ENCODE measurements around the gene SMAP1.

DNA sequence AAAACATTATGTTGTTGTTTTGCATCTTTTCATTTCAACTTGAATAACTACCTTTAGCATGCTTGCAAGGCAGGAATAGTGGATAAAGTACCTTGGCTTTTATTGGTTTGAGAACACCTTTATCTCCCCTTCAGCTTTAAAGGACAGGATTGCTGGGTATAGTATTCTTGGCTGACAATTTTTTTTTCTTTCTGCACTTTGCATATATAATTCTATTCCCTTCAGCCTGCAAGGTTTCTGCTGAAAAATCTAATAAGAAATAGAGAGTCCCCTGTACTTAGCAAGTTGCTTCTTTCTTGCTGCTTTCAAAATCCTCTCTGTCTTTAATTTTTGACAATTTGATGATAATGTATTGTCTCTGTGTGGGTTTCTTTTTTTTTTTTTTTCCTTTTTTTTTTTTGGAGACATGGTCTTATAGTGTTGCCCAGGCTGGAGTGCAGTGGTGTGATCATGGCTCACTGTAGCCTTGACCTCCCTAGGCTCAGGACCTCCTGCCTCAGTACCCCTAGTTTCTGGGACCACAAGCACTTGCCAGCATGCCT lies 47.1 kb downstream of the SMAP1 start:
- TF ChIP-seq EZH2 (IDR thresholded peaks at IDR 0.05; ENCODE audit: low read depth, unreplicated experiment) (no peak), POLR2AphosphoS5 (IDR thresholded peaks at IDR 0.05; ENCODE audit: low read depth) (no peak), JUNB (IDR thresholded peaks at IDR 0.05; ENCODE audit: unreplicated experiment) (no peak), STAT1 (IDR thresholded peaks at IDR 0.05; ENCODE audit: unreplicated experiment) (no peak)
- TF ChIP-seq, protein P1, sequence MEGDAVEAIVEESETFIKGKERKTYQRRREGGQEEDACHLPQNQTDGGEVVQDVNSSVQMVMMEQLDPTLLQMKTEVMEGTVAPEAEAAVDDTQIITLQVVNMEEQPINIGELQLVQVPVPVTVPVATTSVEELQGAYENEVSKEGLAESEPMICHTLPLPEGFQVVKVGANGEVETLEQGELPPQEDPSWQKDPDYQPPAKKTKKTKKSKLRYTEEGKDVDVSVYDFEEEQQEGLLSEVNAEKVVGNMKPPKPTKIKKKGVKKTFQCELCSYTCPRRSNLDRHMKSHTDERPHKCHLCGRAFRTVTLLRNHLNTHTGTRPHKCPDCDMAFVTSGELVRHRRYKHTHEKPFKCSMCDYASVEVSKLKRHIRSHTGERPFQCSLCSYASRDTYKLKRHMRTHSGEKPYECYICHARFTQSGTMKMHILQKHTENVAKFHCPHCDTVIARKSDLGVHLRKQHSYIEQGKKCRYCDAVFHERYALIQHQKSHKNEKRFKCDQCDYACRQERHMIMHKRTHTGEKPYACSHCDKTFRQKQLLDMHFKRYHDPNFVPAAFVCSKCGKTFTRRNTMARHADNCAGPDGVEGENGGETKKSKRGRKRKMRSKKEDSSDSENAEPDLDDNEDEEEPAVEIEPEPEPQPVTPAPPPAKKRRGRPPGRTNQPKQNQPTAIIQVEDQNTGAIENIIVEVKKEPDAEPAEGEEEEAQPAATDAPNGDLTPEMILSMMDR (conservative IDR thresholded peaks at IDR 0.05; ENCODE audit: low read depth in 2 of 2) = no peak
- TF ChIP-seq, protein P2, sequence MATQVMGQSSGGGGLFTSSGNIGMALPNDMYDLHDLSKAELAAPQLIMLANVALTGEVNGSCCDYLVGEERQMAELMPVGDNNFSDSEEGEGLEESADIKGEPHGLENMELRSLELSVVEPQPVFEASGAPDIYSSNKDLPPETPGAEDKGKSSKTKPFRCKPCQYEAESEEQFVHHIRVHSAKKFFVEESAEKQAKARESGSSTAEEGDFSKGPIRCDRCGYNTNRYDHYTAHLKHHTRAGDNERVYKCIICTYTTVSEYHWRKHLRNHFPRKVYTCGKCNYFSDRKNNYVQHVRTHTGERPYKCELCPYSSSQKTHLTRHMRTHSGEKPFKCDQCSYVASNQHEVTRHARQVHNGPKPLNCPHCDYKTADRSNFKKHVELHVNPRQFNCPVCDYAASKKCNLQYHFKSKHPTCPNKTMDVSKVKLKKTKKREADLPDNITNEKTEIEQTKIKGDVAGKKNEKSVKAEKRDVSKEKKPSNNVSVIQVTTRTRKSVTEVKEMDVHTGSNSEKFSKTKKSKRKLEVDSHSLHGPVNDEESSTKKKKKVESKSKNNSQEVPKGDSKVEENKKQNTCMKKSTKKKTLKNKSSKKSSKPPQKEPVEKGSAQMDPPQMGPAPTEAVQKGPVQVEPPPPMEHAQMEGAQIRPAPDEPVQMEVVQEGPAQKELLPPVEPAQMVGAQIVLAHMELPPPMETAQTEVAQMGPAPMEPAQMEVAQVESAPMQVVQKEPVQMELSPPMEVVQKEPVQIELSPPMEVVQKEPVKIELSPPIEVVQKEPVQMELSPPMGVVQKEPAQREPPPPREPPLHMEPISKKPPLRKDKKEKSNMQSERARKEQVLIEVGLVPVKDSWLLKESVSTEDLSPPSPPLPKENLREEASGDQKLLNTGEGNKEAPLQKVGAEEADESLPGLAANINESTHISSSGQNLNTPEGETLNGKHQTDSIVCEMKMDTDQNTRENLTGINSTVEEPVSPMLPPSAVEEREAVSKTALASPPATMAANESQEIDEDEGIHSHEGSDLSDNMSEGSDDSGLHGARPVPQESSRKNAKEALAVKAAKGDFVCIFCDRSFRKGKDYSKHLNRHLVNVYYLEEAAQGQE (IDR thresholded peaks at IDR 0.05; ENCODE audit: unreplicated experiment) = no peak
